Esophagus muscularis mucosa (tissue), 4 donors: ENCODE results near the gene ERG28.

ENCODE experiments used
- CTCF ChIP-seq, 3 experiments: fragments of 200-600 bp in 2 of 3; fragments of 450-650 bp in 1 of 3; sonication (generic) in 2 of 3; IDR thresholded peaks; one replicate each; pipeline ENCODE4 v1.5.1; 2017 to 2019; ENCODE audit warnings: antibody characterized with exemption in 3 of 3, mild to moderate bottlenecking in 2 of 3, moderate library complexity in 1 of 3
- EP300 ChIP-seq: sonication (generic); formaldehyde crosslinking; IDR thresholded peaks from one replicate; pipeline ENCODE4 v1.6.1; 2017; ENCODE audit warnings: antibody characterized with exemption
- POLR2A ChIP-seq: fragments of 450-650 bp; IDR thresholded peaks from one replicate; pipeline ENCODE4 v1.6.1; 2017; ENCODE audit warnings: antibody characterized with exemption, moderate library complexity, mild to moderate bottlenecking, low read depth
- POLR2AphosphoS5 ChIP-seq, 2 donors: sonication (generic); formaldehyde crosslinking; IDR thresholded peaks; one replicate each; pipeline ENCODE4 v1.6.1; 2017; ENCODE audit warnings: antibody characterized with exemption in 2 of 2

DNA sequence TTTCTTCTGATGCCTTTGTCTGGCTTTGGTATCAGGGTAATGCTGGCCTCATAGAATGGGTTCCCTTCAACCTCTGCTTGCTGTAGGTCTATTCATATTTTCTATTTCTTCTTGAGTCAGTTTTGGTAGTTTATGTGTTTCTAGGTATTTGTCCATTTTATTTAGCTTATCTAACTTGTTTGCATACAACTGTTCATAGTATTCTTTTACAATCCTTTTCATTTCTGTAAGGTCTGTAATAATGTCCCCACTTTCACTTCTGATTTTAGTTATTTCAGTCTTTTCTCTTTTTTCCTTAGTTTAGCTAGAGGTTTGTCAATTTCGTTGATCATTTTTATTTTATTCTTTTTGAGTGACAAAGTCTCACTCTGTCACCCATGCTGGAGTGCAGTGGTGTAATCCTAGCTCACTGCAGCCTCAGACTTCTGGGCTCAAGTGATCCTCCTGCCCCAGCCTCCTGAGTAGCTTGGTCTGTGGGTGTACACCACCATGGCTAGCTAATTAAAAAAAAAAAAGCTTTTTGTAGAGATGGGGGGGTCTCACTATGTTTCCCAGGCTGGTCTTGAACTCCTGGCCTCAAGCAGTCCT is 12.0 kb upstream of the ERG28 start:
- TF ChIP-seq CTCF (IDR thresholded peaks at IDR 0.05) = no peak
- no peak for TF ChIP-seq POLR2AphosphoS5 (IDR thresholded peaks at IDR 0.05)
- no peak for TF ChIP-seq EP300
- TF ChIP-seq POLR2A = no peak
